HEK293 (cell line): ENCODE data around the gene PCDH9.

ENCODE experiments used
- KLF9 ChIP-seq: fragments of 450-650 bp; formaldehyde crosslinking; IDR thresholded peaks from 2 replicates; pipeline ENCODE4 v1.5.1; 2016; ENCODE audit warnings: missing biosample characterization, missing genetic modification characterization, low read depth
- TRIM28 ChIP-seq: IDR thresholded peaks from 2 replicates; pipeline ENCODE4 v1.6.1; 2011; ENCODE audit warnings: low read length, control low read depth, borderline replicate concordance
- ZFP3 ChIP-seq: fragments of 450-650 bp; formaldehyde crosslinking; IDR thresholded peaks from 2 replicates; pipeline ENCODE4 v1.5.1; 2016; ENCODE audit warnings: low read depth, missing biosample characterization, missing genetic modification characterization
- ZNF133 ChIP-seq: fragments of 450-650 bp; formaldehyde crosslinking; IDR thresholded peaks from 2 replicates; pipeline ENCODE4 v1.5.1; 2016; ENCODE audit warnings: missing biosample characterization, missing genetic modification characterization
- ZNF777 ChIP-seq: fragments of 450-650 bp; formaldehyde crosslinking; IDR thresholded peaks from 2 replicates; pipeline ENCODE4 v1.5.1; 2017; ENCODE audit warnings: missing biosample characterization, missing genetic modification characterization, borderline replicate concordance
- TF ChIP-seq, protein P1 (sequence below): fragments of 450-650 bp; formaldehyde crosslinking; IDR thresholded peaks from 2 replicates; pipeline ENCODE4 v1.5.1; 2016; ENCODE audit warnings: missing biosample characterization, missing genetic modification characterization
- TF ChIP-seq, protein P2 (sequence below): fragments of 450-650 bp; formaldehyde crosslinking; IDR thresholded peaks from 2 replicates; pipeline ENCODE4 v1.5.1; 2016; ENCODE audit warnings: missing biosample characterization, missing genetic modification characterization
- TF ChIP-seq, protein P3 (sequence below): fragments of 450-650 bp; formaldehyde crosslinking; IDR thresholded peaks from 2 replicates; pipeline ENCODE4 v1.5.1; 2016; ENCODE audit warnings: missing biosample characterization, missing genetic modification characterization
- TF ChIP-seq, protein P4 (sequence below): fragments of 450-650 bp; formaldehyde crosslinking; IDR thresholded peaks from 2 replicates; pipeline ENCODE4 v1.5.1; 2017; ENCODE audit warnings: missing biosample characterization, missing genetic modification characterization

DNA sequence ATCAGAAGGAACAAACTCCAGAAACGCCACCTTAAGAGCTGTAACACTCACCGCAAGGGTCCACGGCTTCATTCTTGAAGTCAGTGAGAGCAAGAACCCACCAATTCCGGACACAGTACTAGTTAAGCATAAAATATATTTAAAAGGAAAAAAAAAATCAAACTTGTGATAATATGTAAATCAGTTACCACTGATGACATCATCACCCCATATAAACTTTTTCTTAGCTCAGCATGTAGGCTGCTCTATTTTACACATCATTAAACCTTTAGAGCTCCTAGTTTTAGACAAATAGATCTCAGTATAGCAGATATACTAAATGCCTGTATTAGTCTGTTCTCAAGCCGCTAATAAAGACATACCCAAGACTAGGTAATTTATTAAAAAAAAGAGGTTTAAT is 668.1 kb downstream of the PCDH9 start:
- TF ChIP-seq, protein P1, sequence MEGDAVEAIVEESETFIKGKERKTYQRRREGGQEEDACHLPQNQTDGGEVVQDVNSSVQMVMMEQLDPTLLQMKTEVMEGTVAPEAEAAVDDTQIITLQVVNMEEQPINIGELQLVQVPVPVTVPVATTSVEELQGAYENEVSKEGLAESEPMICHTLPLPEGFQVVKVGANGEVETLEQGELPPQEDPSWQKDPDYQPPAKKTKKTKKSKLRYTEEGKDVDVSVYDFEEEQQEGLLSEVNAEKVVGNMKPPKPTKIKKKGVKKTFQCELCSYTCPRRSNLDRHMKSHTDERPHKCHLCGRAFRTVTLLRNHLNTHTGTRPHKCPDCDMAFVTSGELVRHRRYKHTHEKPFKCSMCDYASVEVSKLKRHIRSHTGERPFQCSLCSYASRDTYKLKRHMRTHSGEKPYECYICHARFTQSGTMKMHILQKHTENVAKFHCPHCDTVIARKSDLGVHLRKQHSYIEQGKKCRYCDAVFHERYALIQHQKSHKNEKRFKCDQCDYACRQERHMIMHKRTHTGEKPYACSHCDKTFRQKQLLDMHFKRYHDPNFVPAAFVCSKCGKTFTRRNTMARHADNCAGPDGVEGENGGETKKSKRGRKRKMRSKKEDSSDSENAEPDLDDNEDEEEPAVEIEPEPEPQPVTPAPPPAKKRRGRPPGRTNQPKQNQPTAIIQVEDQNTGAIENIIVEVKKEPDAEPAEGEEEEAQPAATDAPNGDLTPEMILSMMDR (tag by site-specific recombination), result no peak
- no peak for TF ChIP-seq ZFP3 (tag by site-specific recombination)
- TF ChIP-seq, protein P2, sequence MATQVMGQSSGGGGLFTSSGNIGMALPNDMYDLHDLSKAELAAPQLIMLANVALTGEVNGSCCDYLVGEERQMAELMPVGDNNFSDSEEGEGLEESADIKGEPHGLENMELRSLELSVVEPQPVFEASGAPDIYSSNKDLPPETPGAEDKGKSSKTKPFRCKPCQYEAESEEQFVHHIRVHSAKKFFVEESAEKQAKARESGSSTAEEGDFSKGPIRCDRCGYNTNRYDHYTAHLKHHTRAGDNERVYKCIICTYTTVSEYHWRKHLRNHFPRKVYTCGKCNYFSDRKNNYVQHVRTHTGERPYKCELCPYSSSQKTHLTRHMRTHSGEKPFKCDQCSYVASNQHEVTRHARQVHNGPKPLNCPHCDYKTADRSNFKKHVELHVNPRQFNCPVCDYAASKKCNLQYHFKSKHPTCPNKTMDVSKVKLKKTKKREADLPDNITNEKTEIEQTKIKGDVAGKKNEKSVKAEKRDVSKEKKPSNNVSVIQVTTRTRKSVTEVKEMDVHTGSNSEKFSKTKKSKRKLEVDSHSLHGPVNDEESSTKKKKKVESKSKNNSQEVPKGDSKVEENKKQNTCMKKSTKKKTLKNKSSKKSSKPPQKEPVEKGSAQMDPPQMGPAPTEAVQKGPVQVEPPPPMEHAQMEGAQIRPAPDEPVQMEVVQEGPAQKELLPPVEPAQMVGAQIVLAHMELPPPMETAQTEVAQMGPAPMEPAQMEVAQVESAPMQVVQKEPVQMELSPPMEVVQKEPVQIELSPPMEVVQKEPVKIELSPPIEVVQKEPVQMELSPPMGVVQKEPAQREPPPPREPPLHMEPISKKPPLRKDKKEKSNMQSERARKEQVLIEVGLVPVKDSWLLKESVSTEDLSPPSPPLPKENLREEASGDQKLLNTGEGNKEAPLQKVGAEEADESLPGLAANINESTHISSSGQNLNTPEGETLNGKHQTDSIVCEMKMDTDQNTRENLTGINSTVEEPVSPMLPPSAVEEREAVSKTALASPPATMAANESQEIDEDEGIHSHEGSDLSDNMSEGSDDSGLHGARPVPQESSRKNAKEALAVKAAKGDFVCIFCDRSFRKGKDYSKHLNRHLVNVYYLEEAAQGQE, result no peak
- no peak for TF ChIP-seq KLF9 (tag by site-specific recombination)
- TF ChIP-seq, protein P3, sequence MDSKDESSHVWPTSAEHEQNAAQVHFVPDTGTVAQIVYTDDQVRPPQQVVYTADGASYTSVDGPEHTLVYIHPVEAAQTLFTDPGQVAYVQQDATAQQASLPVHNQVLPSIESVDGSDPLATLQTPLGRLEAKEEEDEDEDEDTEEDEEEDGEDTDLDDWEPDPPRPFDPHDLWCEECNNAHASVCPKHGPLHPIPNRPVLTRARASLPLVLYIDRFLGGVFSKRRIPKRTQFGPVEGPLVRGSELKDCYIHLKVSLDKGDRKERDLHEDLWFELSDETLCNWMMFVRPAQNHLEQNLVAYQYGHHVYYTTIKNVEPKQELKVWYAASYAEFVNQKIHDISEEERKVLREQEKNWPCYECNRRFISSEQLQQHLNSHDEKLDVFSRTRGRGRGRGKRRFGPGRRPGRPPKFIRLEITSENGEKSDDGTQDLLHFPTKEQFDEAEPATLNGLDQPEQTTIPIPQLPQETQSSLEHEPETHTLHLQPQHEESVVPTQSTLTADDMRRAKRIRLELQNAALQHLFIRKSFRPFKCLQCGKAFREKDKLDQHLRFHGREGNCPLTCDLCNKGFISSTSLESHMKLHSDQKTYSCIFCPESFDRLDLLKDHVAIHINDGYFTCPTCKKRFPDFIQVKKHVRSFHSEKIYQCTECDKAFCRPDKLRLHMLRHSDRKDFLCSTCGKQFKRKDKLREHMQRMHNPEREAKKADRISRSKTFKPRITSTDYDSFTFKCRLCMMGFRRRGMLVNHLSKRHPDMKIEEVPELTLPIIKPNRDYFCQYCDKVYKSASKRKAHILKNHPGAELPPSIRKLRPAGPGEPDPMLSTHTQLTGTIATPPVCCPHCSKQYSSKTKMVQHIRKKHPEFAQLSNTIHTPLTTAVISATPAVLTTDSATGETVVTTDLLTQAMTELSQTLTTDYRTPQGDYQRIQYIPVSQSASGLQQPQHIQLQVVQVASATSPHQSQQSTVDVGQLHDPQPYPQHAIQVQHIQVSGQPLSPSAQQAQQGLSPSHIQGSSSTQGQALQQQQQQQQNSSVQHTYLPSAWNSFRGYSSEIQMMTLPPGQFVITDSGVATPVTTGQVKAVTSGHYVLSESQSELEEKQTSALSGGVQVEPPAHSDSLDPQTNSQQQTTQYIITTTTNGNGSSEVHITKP (tag by site-specific recombination), result no peak
- no peak for TF ChIP-seq ZNF133 (tag by site-specific recombination)
- TF ChIP-seq, protein P4, sequence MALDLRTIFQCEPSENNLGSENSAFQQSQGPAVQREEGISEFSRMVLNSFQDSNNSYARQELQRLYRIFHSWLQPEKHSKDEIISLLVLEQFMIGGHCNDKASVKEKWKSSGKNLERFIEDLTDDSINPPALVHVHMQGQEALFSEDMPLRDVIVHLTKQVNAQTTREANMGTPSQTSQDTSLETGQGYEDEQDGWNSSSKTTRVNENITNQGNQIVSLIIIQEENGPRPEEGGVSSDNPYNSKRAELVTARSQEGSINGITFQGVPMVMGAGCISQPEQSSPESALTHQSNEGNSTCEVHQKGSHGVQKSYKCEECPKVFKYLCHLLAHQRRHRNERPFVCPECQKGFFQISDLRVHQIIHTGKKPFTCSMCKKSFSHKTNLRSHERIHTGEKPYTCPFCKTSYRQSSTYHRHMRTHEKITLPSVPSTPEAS (tag by site-specific recombination), result no peak
- no peak for TF ChIP-seq TRIM28
- TF ChIP-seq ZNF777, result no peak
